ENCODE results near the gene ZNF581.

The ZNF581 gene

GRCh38 chr19:55621673-55622231, 21.7 kb upstream of the ZNF581 start:
- ATAC-seq (ENCODE audit: low read depth) (no peak), DNase-seq (ENCODE audit: low spot score) (no peak)
- TF ChIP-seq CTCF (IDR thresholded peaks at IDR 0.05; ENCODE audit: poor library complexity, severe bottlenecking): no peak
- H3K27ac ChIP-seq (ENCODE audit: poor library complexity, severe bottlenecking): no peak overlapping the region
- H3K9me3 ChIP-seq (ENCODE audit: severe bottlenecking): no peaks in the 10 kb centered on the region
- peaks cover 8% of the 10 kb centered on the region for H3K36me3 ChIP-seq (ENCODE audit: low read depth)
- peaks cover 4% of the 10 kb centered on the region for H3K4me1 ChIP-seq (ENCODE audit: insufficient read depth, poor library complexity, severe bottlenecking)
- no peak overlapping the region for H3K4me3 ChIP-seq (ENCODE audit: severe bottlenecking)
- no peaks in the 10 kb centered on the region for H3K27me3 ChIP-seq (ENCODE audit: insufficient read depth, poor library complexity, severe bottlenecking)

- no peak overlapping the region for H3K27ac ChIP-seq (ENCODE audit: poor library complexity, severe bottlenecking)
- H3K9me3 ChIP-seq (ENCODE audit: severe bottlenecking): no peaks in the 10 kb centered on the region
- H3K4me3 ChIP-seq (ENCODE audit: severe bottlenecking): no peak overlapping the region
- TF ChIP-seq CTCF (IDR thresholded peaks at IDR 0.05; ENCODE audit: poor library complexity, severe bottlenecking): no peak
- DNase-seq (ENCODE audit: low spot score): no peak
- H3K36me3 ChIP-seq (ENCODE audit: low read depth): peaks cover 4% of the 10 kb centered on the region
- H3K4me1 ChIP-seq (ENCODE audit: insufficient read depth, poor library complexity, severe bottlenecking): peaks cover 4% of the 10 kb centered on the region
- no peaks in the 10 kb centered on the region for H3K27me3 ChIP-seq (ENCODE audit: insufficient read depth, poor library complexity, severe bottlenecking)
- ATAC-seq (ENCODE audit: low read depth): no peak
Measured at GRCh38 chr19:55622242-55622969, 21.0 kb upstream of the ZNF581 start.

GRCh38 chr19:55623130-55623529, 20.3 kb upstream of the ZNF581 start:
- H3K4me1 ChIP-seq (ENCODE audit: insufficient read depth, poor library complexity, severe bottlenecking): peaks cover 4% of the 10 kb centered on the region
- no peaks in the 10 kb centered on the region for H3K9me3 ChIP-seq (ENCODE audit: severe bottlenecking)
- no peak overlapping the region for H3K27ac ChIP-seq (ENCODE audit: poor library complexity, severe bottlenecking)
- DNase-seq (ENCODE audit: low spot score) (no peak), ATAC-seq (ENCODE audit: low read depth) (no peak)
- H3K27me3 ChIP-seq (ENCODE audit: insufficient read depth, poor library complexity, severe bottlenecking): no peaks in the 10 kb centered on the region
- no peak for TF ChIP-seq CTCF (IDR thresholded peaks at IDR 0.05; ENCODE audit: poor library complexity, severe bottlenecking)
- H3K4me3 ChIP-seq (ENCODE audit: severe bottlenecking): no peak overlapping the region
- H3K36me3 ChIP-seq (ENCODE audit: low read depth): no peaks in the 10 kb centered on the region

- H3K9me3 ChIP-seq (ENCODE audit: severe bottlenecking): no peaks in the 10 kb centered on the region
- no peaks in the 10 kb centered on the region for H3K36me3 ChIP-seq (ENCODE audit: low read depth)
- peak overlapping the region; percentile 60 for H3K27ac ChIP-seq (ENCODE audit: poor library complexity, severe bottlenecking)
- no peaks in the 10 kb centered on the region for H3K27me3 ChIP-seq (ENCODE audit: insufficient read depth, poor library complexity, severe bottlenecking)
- DNase-seq (ENCODE audit: low spot score): no peak
- H3K4me1 ChIP-seq (ENCODE audit: insufficient read depth, poor library complexity, severe bottlenecking): peaks cover 4% of the 10 kb centered on the region
- ATAC-seq (ENCODE audit: low read depth): no peak
- H3K4me3 ChIP-seq (ENCODE audit: severe bottlenecking): no peak overlapping the region
- no peak for TF ChIP-seq CTCF (IDR thresholded peaks at IDR 0.05; ENCODE audit: poor library complexity, severe bottlenecking)
Measured at GRCh38 chr19:55623561-55623960, 19.9 kb upstream of the ZNF581 start.
